Astrocyte of the cerebellum (primary cell): ENCODE data around the gene PTEN.

Source experiments
- DNase-seq: peaks from one replicate; pipeline ENCODE4 v3.0.0-alpha.2; 2011; ENCODE audit warnings: low read depth
- H3K4me3 ChIP-seq: 2 replicates; pipeline ENCODE4 v1.5.1; 2011; ENCODE audit warnings: mild to moderate bottlenecking, low read depth, low read length, moderate library complexity
- in situ Hi-C: cut with HindIII; loops from 2 replicates; pipeline ENCODE4 v1.10.0; 2017; ENCODE audit warnings: low sequenced_read_pairs
- TF ChIP-seq, protein P1 (sequence below): IDR thresholded peaks from 2 replicates; pipeline ENCODE4 v1.5.1; 2012; ENCODE audit warnings: low read length, low read depth, moderate library complexity, mild to moderate bottlenecking; ENCODE audit errors: missing control alignments

PTEN gene

GRCh38 chr10:87921931-87922688, 58.7 kb downstream of the PTEN start:
- no peak for DNase-seq
- TF ChIP-seq, protein P1, sequence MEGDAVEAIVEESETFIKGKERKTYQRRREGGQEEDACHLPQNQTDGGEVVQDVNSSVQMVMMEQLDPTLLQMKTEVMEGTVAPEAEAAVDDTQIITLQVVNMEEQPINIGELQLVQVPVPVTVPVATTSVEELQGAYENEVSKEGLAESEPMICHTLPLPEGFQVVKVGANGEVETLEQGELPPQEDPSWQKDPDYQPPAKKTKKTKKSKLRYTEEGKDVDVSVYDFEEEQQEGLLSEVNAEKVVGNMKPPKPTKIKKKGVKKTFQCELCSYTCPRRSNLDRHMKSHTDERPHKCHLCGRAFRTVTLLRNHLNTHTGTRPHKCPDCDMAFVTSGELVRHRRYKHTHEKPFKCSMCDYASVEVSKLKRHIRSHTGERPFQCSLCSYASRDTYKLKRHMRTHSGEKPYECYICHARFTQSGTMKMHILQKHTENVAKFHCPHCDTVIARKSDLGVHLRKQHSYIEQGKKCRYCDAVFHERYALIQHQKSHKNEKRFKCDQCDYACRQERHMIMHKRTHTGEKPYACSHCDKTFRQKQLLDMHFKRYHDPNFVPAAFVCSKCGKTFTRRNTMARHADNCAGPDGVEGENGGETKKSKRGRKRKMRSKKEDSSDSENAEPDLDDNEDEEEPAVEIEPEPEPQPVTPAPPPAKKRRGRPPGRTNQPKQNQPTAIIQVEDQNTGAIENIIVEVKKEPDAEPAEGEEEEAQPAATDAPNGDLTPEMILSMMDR: no peak
- in situ Hi-C loops: no loop called here
- H3K4me3 ChIP-seq: no peak overlapping the region

- no peak for DNase-seq
- no peak overlapping the region for H3K4me3 ChIP-seq
- TF ChIP-seq, protein P1: no peak
- in situ Hi-C loops: no loop called here
Observed at GRCh38 chr10:87923233-87923632, 59.8 kb downstream of the PTEN start.

DNA sequence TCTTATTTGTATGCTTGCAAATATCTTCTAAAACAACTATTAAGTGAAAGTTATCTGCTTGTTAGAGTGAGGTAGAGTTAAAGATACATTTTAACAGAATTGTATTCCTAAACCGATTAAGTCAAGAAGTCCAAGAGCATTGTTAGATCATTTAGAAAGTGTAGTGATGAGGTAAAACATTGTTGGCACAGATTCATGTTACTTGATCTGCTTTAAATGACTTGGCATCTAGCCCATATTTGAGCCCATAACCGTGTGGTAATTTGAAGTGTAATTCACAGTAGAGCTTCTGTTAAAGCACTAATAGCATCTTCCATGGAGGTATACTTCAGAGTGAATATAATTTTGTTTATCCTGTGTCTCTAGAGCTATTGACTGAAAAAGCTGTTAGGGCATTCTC, 62.1 kb downstream of the PTEN start:
- in situ Hi-C loops: no loop called here
- TF ChIP-seq, protein P1: no peak
- peak; percentile 44 for DNase-seq

DNA sequence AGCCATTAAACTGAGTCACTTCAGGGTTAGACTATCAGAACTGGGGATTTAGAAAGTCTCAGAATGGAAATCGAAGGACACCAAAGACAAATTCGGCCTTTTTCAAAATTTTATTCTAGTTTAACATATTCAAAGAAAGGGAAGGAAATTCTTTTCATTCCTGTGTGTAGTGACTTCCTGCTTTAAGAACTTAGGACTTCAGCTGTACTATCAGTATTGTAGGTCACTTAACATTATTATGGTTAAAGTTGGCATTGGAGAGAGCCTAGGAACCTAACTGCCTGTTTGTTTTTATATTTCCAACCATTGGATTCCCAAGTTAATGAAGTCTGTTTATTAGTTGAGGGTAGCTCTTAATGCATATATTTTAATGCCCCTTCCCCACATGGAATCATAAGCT, 63.7 kb downstream of the PTEN start:
- no peak overlapping the region for H3K4me3 ChIP-seq

More for the DNA sequence above, 62.1 kb downstream of the PTEN start:
- H3K4me3 ChIP-seq: no peak overlapping the region

GRCh38 chr10:87928996-87929395, 65.6 kb downstream of the PTEN start:
- no peak overlapping the region for H3K4me3 ChIP-seq
- in situ Hi-C loops: no loop called here
- TF ChIP-seq, protein P1: no peak
- no peak for DNase-seq

More for the DNA sequence above, 63.7 kb downstream of the PTEN start:
- DNase-seq: peak; percentile 35
- in situ Hi-C loops: no loop called here
- TF ChIP-seq, protein P1: no peak

- TF ChIP-seq, protein P1: no peak
- no peak overlapping the region for H3K4me3 ChIP-seq
- in situ Hi-C loops: no loop called here
- DNase-seq: no peak
Observed at GRCh38 chr10:87930141-87930540, 66.7 kb downstream of the PTEN start.
